HEK293 (cell line): ENCODE data around the gene GJD3.
"Not testable (repeated sequence)": the region's sequence is repeated elsewhere in the genome, so short reads cannot be mapped to it uniquely, and the experiment has no call there.

ENCODE experiments used
- CTCF ChIA-PET: fragments of 350-600 bp; formaldehyde crosslinking; extraction: SDS; loops from one replicate; lab custom pipeline; 2021; ENCODE audit warnings: antibody characterized with exemption; lab: Yijun Ruan, JAX
- POLR2A ChIA-PET: fragments of 300-600 bp; formaldehyde crosslinking; extraction: SDS; loops from one replicate; lab custom pipeline; 2020; ENCODE audit warnings: antibody characterized with exemption, inconsistent platforms; lab: Yijun Ruan, JAX
- H3K27ac ChIP-seq: fragments of 200-500 bp; sonication (Bioruptor generic); 2 replicates; pipeline ENCODE4 v1.5.1; 2014; ENCODE audit warnings: low read depth, low read length, control low read depth, inconsistent platforms; ENCODE audit errors: extremely low read depth
- H3K36me3 ChIP-seq, 2 experiments: fragments of 200-500 bp in 1 of 2; sonication (Bioruptor generic) in 1 of 2; 1 replicate in 1 of 2; 2 replicates in 1 of 2; pipeline ENCODE4 v1.5.1; 2014 to 2017; ENCODE audit warnings: inconsistent platforms in 2 of 2, low read length in 2 of 2; ENCODE audit not compliant: control insufficient read depth in 2 of 2, insufficient read depth in 1 of 2
- H3K4me1 ChIP-seq: fragments of 200-500 bp; sonication (Bioruptor generic); 2 replicates; pipeline ENCODE4 v1.5.1; 2014; ENCODE audit warnings: mild to moderate bottlenecking, low read length, inconsistent platforms; ENCODE audit not compliant: control insufficient read depth, insufficient read depth
- H3K4me3 ChIP-seq: 2 replicates; pipeline ENCODE4 v1.5.1; 2011; ENCODE audit warnings: low read depth, mild to moderate bottlenecking, control low read depth, low read length, moderate library complexity
- H3K9me3 ChIP-seq: fragments of 200-500 bp; sonication (Bioruptor generic); 2 replicates; pipeline ENCODE4 v1.5.1; 2014; ENCODE audit warnings: low read depth, low read length, inconsistent platforms; ENCODE audit not compliant: control insufficient read depth, insufficient read depth
- EGR2 ChIP-seq: fragments of 450-650 bp; formaldehyde crosslinking; IDR thresholded peaks from 2 replicates; pipeline ENCODE4 v1.5.1; 2016; ENCODE audit warnings: low read depth, missing biosample characterization, missing genetic modification characterization
- TSHZ1 ChIP-seq: fragments of 450-650 bp; formaldehyde crosslinking; IDR thresholded peaks from 2 replicates; pipeline ENCODE4 v1.5.1; 2016; ENCODE audit warnings: missing biosample characterization, missing genetic modification characterization, borderline replicate concordance
- ZBTB26 ChIP-seq: fragments of 450-650 bp; formaldehyde crosslinking; optimal IDR thresholded peaks from 2 replicates; pipeline ENCODE3; 2016; ENCODE audit warnings: missing biosample characterization, mild to moderate bottlenecking, missing genetic modification characterization
- ZFHX2 ChIP-seq: fragments of 450-650 bp; formaldehyde crosslinking; conservative IDR thresholded peaks from 2 replicates; pipeline ENCODE4 v1.5.1; 2016; ENCODE audit warnings: missing biosample characterization, missing genetic modification characterization
- ZNF121 ChIP-seq: fragments of 450-650 bp; formaldehyde crosslinking; IDR thresholded peaks from 2 replicates; pipeline ENCODE4 v1.5.1; 2016; ENCODE audit warnings: missing biosample characterization, missing genetic modification characterization
- ZNF148 ChIP-seq: fragments of 450-650 bp; formaldehyde crosslinking; IDR thresholded peaks from 2 replicates; pipeline ENCODE4 v1.5.0; 2017; ENCODE audit warnings: missing biosample characterization, missing genetic modification characterization, borderline replicate concordance
- ZNF169 ChIP-seq: fragments of 450-650 bp; formaldehyde crosslinking; IDR thresholded peaks from 2 replicates; pipeline ENCODE4 v1.5.1; 2016; ENCODE audit warnings: missing biosample characterization, missing genetic modification characterization
- ZNF24 ChIP-seq: fragments of 450-650 bp; formaldehyde crosslinking; IDR thresholded peaks from 2 replicates; pipeline ENCODE4 v1.5.1; 2016; ENCODE audit warnings: missing biosample characterization, missing genetic modification characterization
- ZNF302 ChIP-seq: fragments of 450-650 bp; formaldehyde crosslinking; IDR thresholded peaks from 2 replicates; pipeline ENCODE4 v1.5.1; 2016; ENCODE audit warnings: missing biosample characterization, missing genetic modification characterization, low read depth
- ZNF433 ChIP-seq: fragments of 450-650 bp; formaldehyde crosslinking; IDR thresholded peaks from 2 replicates; pipeline ENCODE4 v1.5.1; 2016; ENCODE audit warnings: missing biosample characterization, missing genetic modification characterization, low read depth
- ZNF692 ChIP-seq: fragments of 450-650 bp; formaldehyde crosslinking; IDR thresholded peaks from 2 replicates; pipeline ENCODE4 v1.5.1; 2016; ENCODE audit warnings: missing biosample characterization, missing genetic modification characterization
- ZNF707 ChIP-seq: fragments of 450-650 bp; formaldehyde crosslinking; IDR thresholded peaks from 2 replicates; pipeline ENCODE4 v1.5.1; 2016; ENCODE audit warnings: missing biosample characterization, missing genetic modification characterization
- ZNF768 ChIP-seq: fragments of 450-650 bp; formaldehyde crosslinking; IDR thresholded peaks from 2 replicates; pipeline ENCODE4 v1.5.1; 2018; ENCODE audit warnings: missing biosample characterization, mild to moderate bottlenecking, missing genetic modification characterization
- ZNF777 ChIP-seq: fragments of 450-650 bp; formaldehyde crosslinking; IDR thresholded peaks from 2 replicates; pipeline ENCODE4 v1.5.1; 2017; ENCODE audit warnings: missing biosample characterization, missing genetic modification characterization, borderline replicate concordance

The GJD3 gene

GRCh38 chr17:40369923-40370322, 5.4 kb upstream of the GJD3 start:
- no peak overlapping the region for H3K4me3 ChIP-seq
- no peaks in the 10 kb centered on the region; a peak in 1 of 3 replicates for H3K36me3 ChIP-seq
- ChIA-PET CTCF (no interaction called here), POLR2A (no interaction called here)
- H3K9me3 ChIP-seq: no peaks in the 10 kb centered on the region
- TF ChIP-seq ZBTB26 (tag by site-specific recombination) (no peak), ZNF777 (no peak), TSHZ1 (tag by site-specific recombination) (no peak), EGR2 (tag by site-specific recombination) (no peak), ZNF768 (tag by site-specific recombination) (no peak), ZNF302 (tag by site-specific recombination) (no peak), ZNF148 (tag by site-specific recombination) (no peak), ZFHX2 (tag by site-specific recombination) (no peak), ZNF169 (no peak), ZNF692 (tag by site-specific recombination) (no peak), ZNF433 (tag by site-specific recombination) (no peak), ZNF24 (no peak), ZNF707 (no peak)
- H3K27ac ChIP-seq: no peak overlapping the region
- no peaks in the 10 kb centered on the region for H3K4me1 ChIP-seq

GRCh38 chr17:40367728-40368127, 3.2 kb upstream of the GJD3 start:
- peak; percentile 56; the same call in 1 of the 2 replicates for TF ChIP-seq ZNF121 (tag by site-specific recombination)
- H3K27ac ChIP-seq, H3K9me3 ChIP-seq, H3K36me3 ChIP-seq, POLR2A ChIA-PET, H3K4me3 ChIP-seq, H3K4me1 ChIP-seq: not testable (repeated sequence)
- CTCF ChIA-PET: interaction anchor here (0.6 to 1.2 kb wide), 2 partner anchors 74 to 166 kb away, joined by 3 to 5 read pairs; no protein-coding TSS in a partner anchor
